Measurements from ENCODE around the gene GLE1.

DNA sequence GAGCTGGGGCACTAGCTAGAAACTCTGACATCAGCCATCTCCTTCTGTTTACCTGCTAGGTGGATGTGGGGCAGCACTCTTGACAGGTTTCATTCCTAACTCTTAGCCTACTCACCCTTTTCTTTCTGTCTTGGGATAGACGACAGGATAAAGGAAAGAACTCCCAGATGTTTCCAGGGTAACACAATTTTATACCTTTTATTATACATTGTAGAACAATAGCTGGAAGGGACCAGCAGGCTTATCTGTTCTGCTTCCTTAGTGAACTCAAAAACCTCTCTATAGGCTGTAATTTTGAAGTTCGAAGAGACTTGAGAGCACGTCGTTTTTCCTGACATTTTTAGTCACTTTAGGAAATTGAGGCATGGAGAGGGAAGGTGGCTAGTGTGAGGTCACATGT, 61.1 kb downstream of the GLE1 start:
- TF ChIP-seq, protein P1, sequence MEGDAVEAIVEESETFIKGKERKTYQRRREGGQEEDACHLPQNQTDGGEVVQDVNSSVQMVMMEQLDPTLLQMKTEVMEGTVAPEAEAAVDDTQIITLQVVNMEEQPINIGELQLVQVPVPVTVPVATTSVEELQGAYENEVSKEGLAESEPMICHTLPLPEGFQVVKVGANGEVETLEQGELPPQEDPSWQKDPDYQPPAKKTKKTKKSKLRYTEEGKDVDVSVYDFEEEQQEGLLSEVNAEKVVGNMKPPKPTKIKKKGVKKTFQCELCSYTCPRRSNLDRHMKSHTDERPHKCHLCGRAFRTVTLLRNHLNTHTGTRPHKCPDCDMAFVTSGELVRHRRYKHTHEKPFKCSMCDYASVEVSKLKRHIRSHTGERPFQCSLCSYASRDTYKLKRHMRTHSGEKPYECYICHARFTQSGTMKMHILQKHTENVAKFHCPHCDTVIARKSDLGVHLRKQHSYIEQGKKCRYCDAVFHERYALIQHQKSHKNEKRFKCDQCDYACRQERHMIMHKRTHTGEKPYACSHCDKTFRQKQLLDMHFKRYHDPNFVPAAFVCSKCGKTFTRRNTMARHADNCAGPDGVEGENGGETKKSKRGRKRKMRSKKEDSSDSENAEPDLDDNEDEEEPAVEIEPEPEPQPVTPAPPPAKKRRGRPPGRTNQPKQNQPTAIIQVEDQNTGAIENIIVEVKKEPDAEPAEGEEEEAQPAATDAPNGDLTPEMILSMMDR (conservative IDR thresholded peaks at IDR 0.05; ENCODE audit: low read depth, low read length): no peak
- TF ChIP-seq EZH2phosphoT487 (IDR thresholded peaks at IDR 0.05; ENCODE audit: borderline replicate concordance, low read length): no peak
